NOMO-1 treated with dmso at 0.1 percent for 144 hours (cell line): ENCODE results near the gene PEX3.

Experiments used
- DNase-seq: peaks from one replicate; lab custom pipeline; 2025; ENCODE audit not compliant: unreplicated experiment; lab: John Stamatoyannopoulos, UW

Gene PEX3

DNA sequence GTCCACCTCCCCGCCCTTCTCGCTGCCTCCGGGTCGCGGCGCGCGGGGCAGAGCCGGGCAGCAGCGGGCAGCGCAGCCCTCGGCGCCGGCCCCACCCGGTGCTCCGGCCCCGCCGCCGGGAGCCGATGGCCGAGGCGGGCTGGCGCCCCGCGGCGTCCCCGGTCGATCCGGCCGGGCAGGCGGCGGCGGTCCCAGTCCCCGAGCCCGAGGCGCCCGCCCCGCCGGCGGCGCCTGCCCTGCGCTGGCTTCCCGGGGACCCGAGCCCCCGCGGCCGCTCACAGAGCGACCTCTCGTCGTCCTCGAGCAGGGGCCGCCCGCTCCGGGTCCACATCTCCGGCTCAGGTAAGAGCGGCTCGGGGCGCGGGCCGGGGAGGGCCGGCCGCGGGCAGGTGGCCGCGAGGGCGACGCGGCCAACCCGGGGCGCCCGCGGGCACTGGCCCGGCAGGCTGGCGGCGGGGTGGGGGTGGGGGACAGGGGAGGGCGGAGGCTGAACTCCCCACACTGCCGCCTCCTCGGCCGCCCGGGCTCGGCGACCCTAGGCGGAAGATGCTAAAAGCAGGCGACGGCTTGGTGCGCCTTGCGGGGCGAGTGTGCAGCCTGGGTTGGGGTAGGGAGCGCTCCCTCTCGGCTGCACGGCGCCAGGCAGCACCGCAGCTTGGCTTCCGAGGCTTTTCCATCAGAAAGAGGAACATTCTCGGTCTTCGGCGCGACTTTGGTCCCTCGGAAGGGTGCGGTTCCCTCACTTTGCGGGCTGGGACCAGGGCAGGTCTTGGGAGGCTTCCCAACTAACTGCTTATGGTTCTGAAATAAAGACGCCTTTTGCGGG lies 86.5 kb downstream of the PEX3 start:
- peak; percentile 77 for DNase-seq

DNA sequence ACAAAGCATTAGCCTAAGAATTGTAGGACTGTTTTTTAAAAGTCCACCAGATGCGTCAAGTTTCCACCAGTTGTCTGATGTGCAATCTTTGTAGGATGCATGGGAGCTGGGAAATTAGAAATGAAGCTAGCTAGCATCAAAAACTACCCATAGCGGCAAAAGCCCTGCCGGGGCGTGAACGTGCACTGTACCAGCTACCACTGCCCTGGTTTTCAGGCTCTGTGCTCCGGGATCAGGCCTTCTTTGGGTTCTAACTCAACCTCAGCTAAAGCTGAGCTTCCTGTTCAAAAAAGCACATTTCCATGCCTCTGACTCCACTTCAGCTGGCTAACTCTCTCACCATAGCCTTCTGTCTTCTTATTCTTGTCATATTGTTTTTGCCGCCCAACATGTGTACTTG lies 87.8 kb downstream of the PEX3 start:
- no peak for DNase-seq

DNA sequence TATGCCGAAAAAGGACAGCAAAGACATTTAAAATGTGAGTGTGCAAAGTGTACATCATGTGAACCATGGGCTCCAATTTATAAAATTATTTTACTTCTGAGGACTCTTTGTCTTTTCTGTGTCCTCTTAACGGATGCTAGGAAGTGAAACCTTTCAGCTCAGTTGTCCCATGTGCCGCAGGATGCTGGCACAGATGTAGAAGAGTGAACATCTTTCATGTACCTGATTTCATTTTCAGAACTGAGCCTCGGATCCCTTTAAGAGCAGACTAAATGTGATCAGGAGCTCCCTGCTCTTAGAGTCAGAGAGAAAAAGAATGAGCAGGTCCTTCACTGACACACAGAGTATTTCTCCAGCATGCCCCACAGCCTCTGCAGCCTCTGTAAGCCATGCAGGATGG lies 88.5 kb downstream of the PEX3 start:
- DNase-seq, result no peak

DNA sequence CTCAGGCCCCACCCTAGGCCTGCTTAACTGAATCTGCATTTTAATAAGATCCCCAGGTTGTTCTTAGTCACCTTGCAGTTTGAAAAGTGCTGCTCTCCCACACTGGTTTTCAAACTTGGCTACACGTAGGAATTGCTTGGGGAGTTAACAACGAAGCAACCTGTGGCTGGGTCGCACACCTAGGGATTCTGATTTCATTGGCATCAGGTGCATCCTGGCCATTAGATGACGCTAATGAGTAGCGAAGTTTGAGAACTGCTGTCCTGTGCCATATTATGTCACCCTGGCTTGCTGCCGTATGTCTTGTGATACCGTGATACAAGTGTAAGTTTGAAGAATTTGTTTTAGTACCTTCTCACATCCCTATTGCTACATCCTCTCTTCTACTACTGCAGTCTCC lies 89.1 kb downstream of the PEX3 start:
- no peak for DNase-seq

DNA sequence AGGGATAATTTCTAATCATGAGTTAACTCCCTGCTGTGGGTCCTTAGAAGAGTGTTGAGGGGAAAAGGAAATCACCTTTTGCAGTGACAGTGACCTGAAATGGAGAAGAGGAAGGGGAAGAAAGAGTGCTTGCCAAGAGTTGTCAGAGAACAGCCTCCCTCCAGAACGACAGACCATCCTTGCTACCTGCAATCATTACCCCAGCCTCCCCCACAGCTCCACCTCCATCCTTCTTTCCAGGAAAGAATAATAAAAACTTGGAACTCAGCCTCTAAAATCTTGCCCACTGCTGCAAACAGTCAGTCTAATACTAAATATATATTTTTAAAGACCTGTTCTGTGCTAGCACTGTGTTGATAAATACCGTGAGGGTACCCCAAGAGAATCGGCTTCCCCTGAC lies 89.6 kb downstream of the PEX3 start:
- no peak for DNase-seq
